ENCODE measurements around the gene DNAH2. TPM values are rescaled to one million over a fixed set of nuclear protein-coding genes. Genes with fewer than 3 reads are reported as not detected.

Gene DNAH2
- total RNA-seq, 6 donors from 2014 or later, result 0.66 to 34.6 (median 6.0) TPM

- Histone ChIP-seq H3K4me1 (peaks cover under 1 to 3% (median 2%) of the 10 kb centered on the region in 4 donors), H3K27ac (no peak overlapping the region), H3K36me3 (no peaks in the 10 kb centered on the region), H3K9me3 (no peaks in the 10 kb centered on the region), H3K4me3 (no peak overlapping the region), H3K27me3 (peaks cover 0 to 15% (median 9%) of the 10 kb centered on the region in 4 donors)
- DNase-seq, result no peak
- TF ChIP-seq POLR2AphosphoS5 (IDR thresholded peaks at IDR 0.05) (no peak), CTCF (IDR thresholded peaks at IDR 0.05) (no peak), EP300 (IDR thresholded peaks at IDR 0.05) (no peak), POLR2A (IDR thresholded peaks at IDR 0.05) (no peak)
- no peak for ATAC-seq (ENCODE audit: low FRiP score in 2 of 2)
- 64 to 73% methylated on average over 7 of the region's 7 CpGs for WGBS, 2 donors
Observed at GRCh38 chr17:7710301-7710700, 7.2 kb upstream of the DNAH2 start.

GRCh38 chr17:7711051-7711755, 6.3 kb upstream of the DNAH2 start:
- Histone ChIP-seq H3K9me3 (no peaks in the 10 kb centered on the region), H3K36me3 (no peaks in the 10 kb centered on the region), H3K27ac (no peak overlapping the region), H3K27me3 (peaks cover 0 to 20% (median 3%) of the 10 kb centered on the region in 4 donors), H3K4me3 (no peak overlapping the region), H3K4me1 (peaks cover 0 to 2% (median 2%) of the 10 kb centered on the region in 4 donors)
- no peak for TF ChIP-seq POLR2A (IDR thresholded peaks at IDR 0.05)
- TF ChIP-seq CTCF (IDR thresholded peaks at IDR 0.05), result peak in 1 of 6 experiments; percentile 26
- WGBS, 2 donors, result 77 to 82% methylated on average over 7 of the region's 7 CpGs
- DNase-seq (no peak), ATAC-seq (ENCODE audit: low FRiP score in 2 of 2) (no peak)

- WGBS, 2 donors, result 20 to 21% methylated on average over 13 to 18 of the region's 19 CpGs
- no peak overlapping the region for H3K4me3 ChIP-seq
- DNase-seq, result peak in 1 of 2 donors; percentile 52
- no peaks in the 10 kb centered on the region for H3K36me3 ChIP-seq
- peaks cover 0 to 31% (median 6%) of the 10 kb centered on the region in 4 donors for H3K27me3 ChIP-seq
- peaks cover 9 to 13% (median 11%) of the 10 kb centered on the region in 4 donors for H3K4me1 ChIP-seq
- no peaks in the 10 kb centered on the region for H3K9me3 ChIP-seq
- TF ChIP-seq EP300 (IDR thresholded peaks at IDR 0.05) (no peak), CTCF (IDR thresholded peaks at IDR 0.05) (no peak), POLR2A (IDR thresholded peaks at IDR 0.05) (no peak), POLR2AphosphoS5 (IDR thresholded peaks at IDR 0.05) (no peak)
- no peak overlapping the region for H3K27ac ChIP-seq
- no peak for ATAC-seq (ENCODE audit: low FRiP score in 2 of 2)
Observed at GRCh38 chr17:7712111-7712771, 5.3 kb upstream of the DNAH2 start.

- Histone ChIP-seq H3K4me3 (no peak overlapping the region), H3K27ac (no peak overlapping the region), H3K27me3 (peaks cover 0 to 35% (median 6%) of the 10 kb centered on the region in 4 donors), H3K9me3 (no peaks in the 10 kb centered on the region), H3K36me3 (no peaks in the 10 kb centered on the region), H3K4me1 (peaks cover 14 to 23% (median 21%) of the 10 kb centered on the region in 4 donors)
- DNase-seq (no peak), ATAC-seq (ENCODE audit: low FRiP score in 2 of 2) (no peak)
- WGBS, 2 donors, result 20 to 22% methylated on average over 7 to 9 of the region's 9 CpGs
- TF ChIP-seq EP300 (IDR thresholded peaks at IDR 0.05) (no peak), POLR2AphosphoS5 (IDR thresholded peaks at IDR 0.05) (no peak), POLR2A (IDR thresholded peaks at IDR 0.05) (no peak), CTCF (IDR thresholded peaks at IDR 0.05) (no peak)
Observed at GRCh38 chr17:7713782-7714181, 3.8 kb upstream of the DNAH2 start.

Measured in upper lobe of left lung (tissue), 6 donors.